B cell (primary cell): ENCODE measurements around the gene GABRR2. TPM values are rescaled to one million over a fixed set of nuclear protein-coding genes. Genes with fewer than 3 reads are reported as not detected.
"Not testable (repeated sequence)": the region's sequence is repeated elsewhere in the genome, so short reads cannot be mapped to it uniquely, and the experiment has no call there.

Source experiments
- ATAC-seq: fragments of 200-7000 bp; cut with Tn5 transposase; one replicate; pipeline ENCODE4 v1.10.0; 2021; ENCODE audit warnings: low read depth, mild to moderate bottlenecking, moderate number of reproducible peaks, moderate library complexity
- CTCF ChIA-PET: fragments of 350-600 bp; sonication (Branson Sonifier 250); formaldehyde crosslinking; loops from one replicate; lab custom pipeline; 2021; ENCODE audit warnings: antibody characterized with exemption, inconsistent platforms; lab: Charles Lee
- POLR2A ChIA-PET: fragments of 350-600 bp; sonication (Branson Sonifier 250); formaldehyde crosslinking; loops from one replicate; lab custom pipeline; 2021; ENCODE audit warnings: antibody characterized with exemption; lab: Charles Lee
- DNase-seq: peaks from one replicate; pipeline ENCODE4 v3.0.0; 2013
- H2AFZ ChIP-seq: 2 replicates; pipeline ENCODE4 v1.6.1; 2012; ENCODE audit warnings: mild to moderate bottlenecking, low read depth, low read length; ENCODE audit not compliant: insufficient read depth, poor library complexity, severe bottlenecking
- H3K27ac ChIP-seq, 2 donors: 1 replicate in 1 of 2; 2 replicates in 1 of 2; pipeline ENCODE4 v1.5.1; 2012 to 2013; ENCODE audit warnings: low read length in 2 of 2, mild to moderate bottlenecking in 2 of 2, moderate library complexity in 1 of 2
- H3K27me3 ChIP-seq, 4 experiments: fragments of 200-600 bp in 1 of 4; sonication (generic) in 1 of 4; replicated peaks in 1 of 4; 1 replicate in 2 of 4; 2 replicates in 2 of 4; pipeline versions ENCODE4 v1.6.1 to v1.7.0; 2013 to 2016; ENCODE audit warnings: low read length in 3 of 4, mild to moderate bottlenecking in 2 of 4, mixed read lengths in 1 of 4, moderate library complexity in 1 of 4; ENCODE audit not compliant: insufficient read depth in 4 of 4, control insufficient read depth in 3 of 4; ENCODE audit errors: control extremely low read depth in 1 of 4
- H3K36me3 ChIP-seq, 2 experiments: replicated peaks in 1 of 2; 1 replicate in 1 of 2; 2 replicates in 1 of 2; pipeline versions ENCODE4 v1.6.1 to v1.7.1; 2013; ENCODE audit warnings: low read length in 1 of 2; ENCODE audit not compliant: insufficient read depth in 2 of 2, control insufficient read depth in 1 of 2; ENCODE audit errors: control extremely low read depth in 1 of 2, extremely low read depth in 1 of 2
- H3K4me1 ChIP-seq, 2 donors: fragments of 200-600 bp in 1 of 2; sonication (generic) in 1 of 2; 1 replicate in 1 of 2; 2 replicates in 1 of 2; pipeline versions ENCODE4 v1.5.1 to v1.6.1; 2013 to 2017; ENCODE audit warnings: low read length in 2 of 2; ENCODE audit not compliant: control insufficient read depth in 2 of 2, insufficient read depth in 2 of 2
- H3K4me2 ChIP-seq: replicated peaks from 2 replicates; pipeline ENCODE3; 2012; ENCODE audit warnings: mild to moderate bottlenecking, low read depth, low read length; ENCODE audit not compliant: poor library complexity, severe bottlenecking
- H3K4me3 ChIP-seq, 5 experiments: fragments of 200-600 bp in 1 of 5; sonication (generic) in 1 of 5; 1 replicate in 3 of 5; 2 replicates in 2 of 5; pipeline versions ENCODE4 v1.5.1 to v1.7.0; 2011 to 2016; ENCODE audit warnings: low read length in 4 of 5, mild to moderate bottlenecking in 4 of 5, low read depth in 2 of 5, control low read depth in 1 of 5, moderate library complexity in 1 of 5; ENCODE audit not compliant: insufficient read depth in 1 of 5; ENCODE audit errors: control extremely low read depth in 1 of 5, extremely low read depth in 1 of 5
- H3K79me2 ChIP-seq: fragments of 200-600 bp; sonication (generic); one replicate; pipeline ENCODE4 v1.6.0; 2016; ENCODE audit warnings: low read length; ENCODE audit not compliant: control insufficient read depth, insufficient read depth
- H3K9ac ChIP-seq: fragments of 200-600 bp; sonication (generic); 2 replicates; pipeline ENCODE4 v1.6.1; 2017; ENCODE audit warnings: mild to moderate bottlenecking, low read length, moderate library complexity
- H3K9me3 ChIP-seq, 3 donors: one replicate each; pipeline versions ENCODE4 v1.6.1 to v1.7.1; 2013; ENCODE audit warnings: low read length in 2 of 3; ENCODE audit not compliant: control insufficient read depth in 2 of 3, insufficient read depth in 1 of 3; ENCODE audit errors: control extremely low read depth in 1 of 3
- H4K20me1 ChIP-seq: 2 replicates; pipeline ENCODE4 v1.6.0; 2012; ENCODE audit warnings: mild to moderate bottlenecking, low read length; ENCODE audit not compliant: insufficient read depth, control insufficient read depth, poor library complexity, severe bottlenecking
- H3K27ac Mint-ChIP-seq: one replicate; pipeline ENCODE4 v1.8.0; 2021; ENCODE audit warnings: mixed read lengths
- H3K27me3 Mint-ChIP-seq: one replicate; pipeline ENCODE4 v1.8.0; 2021; ENCODE audit warnings: mixed read lengths
- H3K4me1 Mint-ChIP-seq: one replicate; pipeline ENCODE4 v1.8.0; 2021; ENCODE audit warnings: mixed read lengths
- H3K4me3 Mint-ChIP-seq: one replicate; pipeline ENCODE4 v1.8.0; 2021; ENCODE audit warnings: mixed read lengths
- H3K9me3 Mint-ChIP-seq: one replicate; pipeline ENCODE4 v1.8.0; 2022; ENCODE audit warnings: mixed read lengths; ENCODE audit not compliant: insufficient read depth
- EZH2 ChIP-seq: IDR thresholded peaks from 2 replicates; pipeline ENCODE4 v1.6.1; 2012; ENCODE audit warnings: borderline replicate concordance, low read depth, mild to moderate bottlenecking, moderate library complexity, low read length; ENCODE audit not compliant: insufficient read depth, poor library complexity, severe bottlenecking
- WGBS: methylation state at CpG from one replicate; pipeline ENCODE4 v1.1.5; 2013; ENCODE audit warnings: missing lambda C conversion rate; ENCODE audit not compliant: insufficient coverage; 5-methylcytosine and 5-hydroxymethylcytosine counted together
- intact Hi-C: fragments of 100-400 bp; cut with micrococcal nuclease; formaldehyde crosslinking; loops from one replicate; pipeline ENCODE4 v1.10.0; 2022
- polyA plus RNA-seq: library from polyadenylated mRNA; depleted of rRNA; stranded (reverse); fragments of >200 nt; gene quantifications from 2 replicates; pipeline ENCODE4 v1.2.3, GENCODE V29; 2012
- total RNA-seq, 2 donors: library from RNA; stranded (reverse); fragments of 120-200 nt in 1 of 2; gene quantifications; 1 replicate in 1 of 2; 2 replicates in 1 of 2; pipeline versions ENCODE4 v1.2.3 to v1.2.4, GENCODE V29; 2013 to 2022
- TF ChIP-seq, protein P1 (sequence below): fragments of 200-600 bp; IDR thresholded peaks from one replicate; pipeline ENCODE4 v1.8.0; 2022; ENCODE audit warnings: antibody characterized with exemption, mild to moderate bottlenecking

GABRR2 gene
- total and polyA plus RNA-seq, 2 donors (not counting 1 experiment from before 2014, with no cell fraction given), result 0.59 to 4.7 TPM

DNA sequence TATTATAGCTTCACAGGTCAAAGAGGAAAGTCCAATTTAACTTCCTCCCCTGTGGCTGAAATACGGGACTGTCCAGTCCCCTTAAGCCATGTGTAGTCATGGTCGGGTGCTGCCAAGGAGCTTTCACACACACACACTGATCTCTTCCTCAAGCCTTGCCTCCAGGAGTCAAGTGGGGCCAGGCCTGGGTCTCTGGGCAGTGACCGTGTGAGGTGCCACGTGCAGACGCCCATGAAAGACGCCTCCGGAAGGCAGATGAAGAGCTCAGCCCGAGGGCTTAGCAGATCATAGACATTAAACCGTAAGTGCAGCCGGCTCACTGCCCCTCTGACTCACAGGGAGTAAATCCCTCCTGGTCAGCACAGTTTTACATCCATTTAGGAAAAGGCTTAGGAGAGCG is 4.2 kb downstream of the GABRR2 start:
- Mint-ChIP-seq H3K27ac (no peak overlapping the region), H3K27me3 (no peaks in the 10 kb centered on the region), H3K4me3 (no peak overlapping the region), H3K9me3 (no peaks in the 10 kb centered on the region), H3K4me1 (peaks cover 5% of the 10 kb centered on the region)
- ChIA-PET POLR2A (no interaction called here), CTCF (no interaction called here)
- Histone ChIP-seq H3K4me1 (no peaks in the 10 kb centered on the region), H2AFZ (no peak overlapping the region), H3K27ac (no peak overlapping the region), H3K9ac (no peak overlapping the region), H3K27me3 (no peaks in the 10 kb centered on the region), H3K4me2 (no peak overlapping the region), H3K79me2 (no peaks in the 10 kb centered on the region), H3K36me3 (peaks cover 1 to 4% of the 10 kb centered on the region in 2 experiments), H3K9me3 (no peaks in the 10 kb centered on the region), H4K20me1 (no peaks in the 10 kb centered on the region), H3K4me3 (no peak overlapping the region)
- ATAC-seq (no peak), DNase-seq (no peak)
- no peak for TF ChIP-seq EZH2
- intact Hi-C loops, result no loop called here
- WGBS, result 83% methylated on average over 11 of the region's 11 CpGs

DNA sequence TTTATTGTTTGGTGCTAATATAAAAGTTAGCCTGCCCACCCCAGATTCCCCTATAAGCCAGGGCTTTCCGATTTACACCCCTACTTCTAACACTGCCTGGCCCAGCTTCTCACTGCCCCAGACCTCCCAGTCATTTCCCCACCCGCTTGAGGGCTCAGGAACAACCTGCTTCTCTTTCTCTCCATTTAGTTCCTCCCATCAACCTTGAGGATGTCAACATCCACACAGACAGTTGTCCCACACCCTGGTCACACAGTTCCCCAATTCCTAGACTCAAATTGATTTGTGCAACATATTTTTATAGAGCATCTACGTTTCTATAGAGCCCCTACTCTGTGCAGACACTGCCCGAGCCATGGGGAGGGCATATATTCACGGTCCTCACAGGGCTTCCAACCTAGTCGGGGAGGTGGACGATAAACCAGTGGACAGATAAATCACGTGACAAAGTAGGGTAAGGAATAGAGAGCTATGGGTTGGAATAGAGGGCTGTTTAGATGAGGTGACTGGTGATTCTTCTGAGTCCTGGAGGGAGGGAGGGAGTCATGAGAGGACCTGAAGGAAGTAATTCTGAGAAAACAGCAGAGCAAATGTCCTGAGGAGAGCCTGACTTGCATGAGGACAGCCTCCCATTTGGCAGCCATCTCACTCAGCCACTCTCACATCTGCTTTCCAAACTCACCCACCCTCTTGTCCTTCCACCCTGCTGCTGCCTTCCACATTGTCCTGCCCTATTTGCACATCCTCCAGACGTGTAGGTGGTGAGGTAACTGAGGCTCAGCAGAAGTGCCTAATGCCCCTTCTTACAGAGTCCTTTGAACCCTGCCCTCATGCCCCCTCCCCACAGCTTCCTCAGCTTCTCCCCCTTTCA is 6.3 kb downstream of the GABRR2 start:
- TF ChIP-seq, protein P1, sequence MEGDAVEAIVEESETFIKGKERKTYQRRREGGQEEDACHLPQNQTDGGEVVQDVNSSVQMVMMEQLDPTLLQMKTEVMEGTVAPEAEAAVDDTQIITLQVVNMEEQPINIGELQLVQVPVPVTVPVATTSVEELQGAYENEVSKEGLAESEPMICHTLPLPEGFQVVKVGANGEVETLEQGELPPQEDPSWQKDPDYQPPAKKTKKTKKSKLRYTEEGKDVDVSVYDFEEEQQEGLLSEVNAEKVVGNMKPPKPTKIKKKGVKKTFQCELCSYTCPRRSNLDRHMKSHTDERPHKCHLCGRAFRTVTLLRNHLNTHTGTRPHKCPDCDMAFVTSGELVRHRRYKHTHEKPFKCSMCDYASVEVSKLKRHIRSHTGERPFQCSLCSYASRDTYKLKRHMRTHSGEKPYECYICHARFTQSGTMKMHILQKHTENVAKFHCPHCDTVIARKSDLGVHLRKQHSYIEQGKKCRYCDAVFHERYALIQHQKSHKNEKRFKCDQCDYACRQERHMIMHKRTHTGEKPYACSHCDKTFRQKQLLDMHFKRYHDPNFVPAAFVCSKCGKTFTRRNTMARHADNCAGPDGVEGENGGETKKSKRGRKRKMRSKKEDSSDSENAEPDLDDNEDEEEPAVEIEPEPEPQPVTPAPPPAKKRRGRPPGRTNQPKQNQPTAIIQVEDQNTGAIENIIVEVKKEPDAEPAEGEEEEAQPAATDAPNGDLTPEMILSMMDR, result no peak
- no peak for TF ChIP-seq EZH2
- Histone ChIP-seq H3K27me3 (no peaks in the 10 kb centered on the region), H2AFZ (no peak overlapping the region), H3K9ac (no peak overlapping the region), H3K36me3 (no peaks in the 10 kb centered on the region), H3K4me2 (no peak overlapping the region), H3K4me1 (no peaks in the 10 kb centered on the region), H3K79me2 (no peaks in the 10 kb centered on the region), H3K9me3 (no peaks in the 10 kb centered on the region), H3K4me3 (no peak overlapping the region), H3K27ac (no peak overlapping the region), H4K20me1 (no peaks in the 10 kb centered on the region)
- POLR2A ChIA-PET, result no interaction called here
- WGBS, result 92% methylated on average over 8 of the region's 9 CpGs
- no peak overlapping the region for H3K4me3 Mint-ChIP-seq
- H3K27me3 Mint-ChIP-seq, result no peaks in the 10 kb centered on the region
- no peak overlapping the region for H3K27ac Mint-ChIP-seq
- H3K9me3 Mint-ChIP-seq, result no peaks in the 10 kb centered on the region
- ATAC-seq (no peak), DNase-seq (no peak)
- peaks cover 5% of the 10 kb centered on the region for H3K4me1 Mint-ChIP-seq
- CTCF ChIA-PET, result no interaction called here
- intact Hi-C loops, result no loop called here

DNA sequence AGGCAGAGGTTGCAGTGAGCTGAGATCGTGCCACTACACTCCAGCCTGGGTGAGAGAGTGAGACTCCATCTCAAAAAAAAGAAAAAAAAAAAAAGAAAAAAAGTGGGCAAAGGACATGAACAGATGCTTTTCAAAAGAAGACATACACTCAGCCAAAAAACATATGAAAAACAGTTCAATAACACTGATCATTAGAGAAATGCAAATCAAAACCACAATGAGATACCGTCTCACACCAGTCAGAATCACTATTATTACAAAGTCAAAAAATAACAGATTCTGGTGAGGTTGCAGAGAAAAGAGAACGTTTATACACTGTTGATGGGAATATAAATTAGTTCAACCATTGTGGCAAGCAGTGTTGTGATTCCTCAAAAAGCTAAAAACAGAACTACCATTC is 10.6 kb downstream of the GABRR2 start:
- H3K27ac ChIP-seq, H3K27me3 ChIP-seq, H3K9me3 ChIP-seq, H3K4me1 ChIP-seq, ATAC-seq, H3K36me3 ChIP-seq, H2AFZ ChIP-seq, H3K4me3 Mint-ChIP-seq, H3K79me2 ChIP-seq, H3K9me3 Mint-ChIP-seq, intact Hi-C loops, H3K4me3 ChIP-seq, POLR2A ChIA-PET, H3K27ac Mint-ChIP-seq, H4K20me1 ChIP-seq, H3K9ac ChIP-seq, H3K27me3 Mint-ChIP-seq, H3K4me1 Mint-ChIP-seq, DNase-seq, H3K4me2 ChIP-seq: not testable (repeated sequence)
- no CpG with 5 or more reads among the region's 3 CpGs for WGBS
- CTCF ChIA-PET, result interaction anchor here (1.4 kb wide), 1 partner anchor 68 kb away, joined by 3 read pairs; no protein-coding TSS in a partner anchor
